Hepatocyte (in vitro differentiated cells): Measurements from ENCODE around the gene SMIM10L2A. TPM values are rescaled to one million over a fixed set of nuclear protein-coding genes. Genes with fewer than 3 reads are reported as not detected.

Source experiments
- DNase-seq: peaks from one replicate; pipeline ENCODE4 v3.0.0-alpha.2; 2016; ENCODE audit warnings: low spot score
- H2AFZ ChIP-seq: fragments of 200-600 bp; sonication (generic); 2 replicates; pipeline ENCODE4 v1.6.0; 2016; ENCODE audit warnings: antibody characterized with exemption, mild to moderate bottlenecking
- H3K27ac ChIP-seq: fragments of 200-600 bp; sonication (generic); 2 replicates; pipeline ENCODE4 v1.5.1; 2016; ENCODE audit warnings: mild to moderate bottlenecking
- H3K27me3 ChIP-seq: fragments of 200-600 bp; sonication (generic); 2 replicates; pipeline ENCODE4 v1.6.1; 2016
- H3K36me3 ChIP-seq: fragments of 200-600 bp; sonication (generic); replicated peaks from 2 replicates; pipeline ENCODE4 v1.5.1; 2016; ENCODE audit warnings: low read depth; ENCODE audit not compliant: insufficient read depth
- H3K4me1 ChIP-seq: fragments of 200-600 bp; sonication (generic); 2 replicates; pipeline ENCODE4 v1.5.1; 2016; ENCODE audit warnings: mild to moderate bottlenecking, moderate library complexity; ENCODE audit not compliant: insufficient read depth
- H3K4me2 ChIP-seq: fragments of 200-600 bp; sonication (generic); 2 replicates; pipeline ENCODE4 v1.6.0; 2016
- H3K4me3 ChIP-seq: fragments of 200-600 bp; sonication (generic); 2 replicates; pipeline ENCODE4 v1.5.1; 2016; ENCODE audit warnings: mild to moderate bottlenecking
- H3K79me2 ChIP-seq: fragments of 200-600 bp; sonication (generic); 2 replicates; pipeline ENCODE4 v1.6.0; 2017; ENCODE audit warnings: mild to moderate bottlenecking
- H3K9me2 ChIP-seq: fragments of 200-600 bp; sonication (generic); replicated peaks from 2 replicates; pipeline ENCODE4 v1.6.0; 2017; ENCODE audit warnings: mild to moderate bottlenecking; ENCODE audit not compliant: insufficient read depth
- H3K9me3 ChIP-seq: fragments of 200-600 bp; sonication (generic); 2 replicates; pipeline ENCODE4 v1.5.1; 2016; ENCODE audit warnings: low read depth, mild to moderate bottlenecking
- H4K20me1 ChIP-seq: fragments of 200-600 bp; sonication (generic); 2 replicates; pipeline ENCODE4 v1.6.0; 2016; ENCODE audit warnings: mild to moderate bottlenecking; ENCODE audit not compliant: insufficient read depth, poor library complexity, severe bottlenecking
- CTCF ChIP-seq: fragments of 200-600 bp; sonication (generic); IDR thresholded peaks from 2 replicates; pipeline ENCODE4 v1.5.1; 2016; ENCODE audit warnings: antibody characterized with exemption, mild to moderate bottlenecking; ENCODE audit not compliant: poor library complexity
- EZH2 ChIP-seq: fragments of 200-600 bp; sonication (generic); IDR thresholded peaks from 2 replicates; pipeline ENCODE4 v1.6.1; 2016; ENCODE audit warnings: antibody characterized with exemption, mild to moderate bottlenecking, borderline replicate concordance
- EZH2phosphoT487 ChIP-seq: fragments of 200-600 bp; sonication (generic); IDR thresholded peaks from one replicate; pipeline ENCODE4 v1.6.1; 2018; ENCODE audit warnings: antibody characterized with exemption, mild to moderate bottlenecking, low read depth, moderate library complexity; ENCODE audit not compliant: unreplicated experiment, severe bottlenecking
- WGBS: methylation state at CpG from one replicate; pipeline ENCODE4 v1.1.6; 2016; ENCODE audit warnings: low lambda C conversion rate; ENCODE audit errors: missing lambda C conversion rate; 5-methylcytosine and 5-hydroxymethylcytosine counted together
- polyA plus RNA-seq: library from polyadenylated mRNA; unstranded; fragments of >200 nt; fragmentation: Nextera tagmentation; extraction: Ambion mirVana; gene quantifications from 2 replicates; pipeline ENCODE4 v1.2.1, GENCODE V29; 2016
- small RNA-seq: library from RNA; depleted of rRNA; stranded (forward); fragments of <200 nt; gene quantifications from one replicate; pipeline ENCODE3, GENCODE V24; 2014
- total RNA-seq: library from RNA; depleted of rRNA; stranded (reverse); fragments of >200 nt; gene quantifications from 2 replicates; pipeline ENCODE4 v1.2.3, GENCODE V29; 2014

SMIM10L2A gene
- total and polyA plus RNA-seq, 2 experiments from 2014 or later: 5.0 to 7.0 TPM

- H3K9me2 ChIP-seq: no peaks in the 10 kb centered on the region
- no peak for TF ChIP-seq EZH2phosphoT487
- no peak for TF ChIP-seq CTCF
- no peak for TF ChIP-seq EZH2
- WGBS: 68% methylated on average over 3 of the region's 3 CpGs
- no peak overlapping the region for H3K4me3 ChIP-seq
- no peak overlapping the region for H3K27ac ChIP-seq
- no peaks in the 10 kb centered on the region for H3K36me3 ChIP-seq
- DNase-seq: no peak
- H3K79me2 ChIP-seq: no peaks in the 10 kb centered on the region
- no peak overlapping the region for H2AFZ ChIP-seq
- no peak overlapping the region for H3K4me2 ChIP-seq
- H3K27me3 ChIP-seq: no peaks in the 10 kb centered on the region
- no peaks in the 10 kb centered on the region for H4K20me1 ChIP-seq
- H3K4me1 ChIP-seq: no peaks in the 10 kb centered on the region
- no peaks in the 10 kb centered on the region for H3K9me3 ChIP-seq
These were observed 54.6 kb downstream of the SMIM10L2A start for GRCh38 chrX:135476378-135476777.

- no peaks in the 10 kb centered on the region for H3K4me1 ChIP-seq
- H3K9me3 ChIP-seq: no peaks in the 10 kb centered on the region
- H3K4me3 ChIP-seq: no peak overlapping the region
- H2AFZ ChIP-seq: no peak overlapping the region
- no peaks in the 10 kb centered on the region for H3K27me3 ChIP-seq
- H3K9me2 ChIP-seq: no peaks in the 10 kb centered on the region
- no peaks in the 10 kb centered on the region for H3K36me3 ChIP-seq
- no peaks in the 10 kb centered on the region for H4K20me1 ChIP-seq
- TF ChIP-seq EZH2phosphoT487 (no peak), EZH2 (no peak), CTCF (peak; percentile 55)
- 40% methylated on average over 3 of the region's 3 CpGs for WGBS
- no peak overlapping the region for H3K27ac ChIP-seq
- H3K4me2 ChIP-seq: no peak overlapping the region
- DNase-seq: peak; percentile 78
- H3K79me2 ChIP-seq: no peaks in the 10 kb centered on the region
These were observed 55.8 kb downstream of the SMIM10L2A start for GRCh38 chrX:135477576-135477975.

Small RNA genes lying within 50 kb of the gene (small RNA-seq; reads per million reads assigned to genes)
- not detected for gene RNA5SP515

Other genes starting within 250 kb of the SMIM10L2A start
- gene ETDA, start 169.9 kb upstream of the SMIM10L2A start, total RNA-seq: not detected in 2 replicates
- 0.49 TPM in 1 of 2 replicates, not detected in the other for gene ETDA, start 169.9 kb upstream of the SMIM10L2A start, polyA plus RNA-seq
- not detected in 2 replicates for gene ETDC, start 112.5 kb upstream of the SMIM10L2A start, total RNA-seq
- not detected in 2 replicates for gene ETDC, start 112.5 kb upstream of the SMIM10L2A start, polyA plus RNA-seq
- 8.7 and 8.8 TPM in 2 replicates for gene ZNF75D, start 77.8 kb upstream of the SMIM10L2A start, total RNA-seq
- gene ZNF75D, start 77.8 kb upstream of the SMIM10L2A start, polyA plus RNA-seq: 4.9 and 5.4 TPM in 2 replicates
- gene ZNF449, start 77.1 kb upstream of the SMIM10L2A start, total RNA-seq: 5.5 and 7.3 TPM in 2 replicates
- gene ZNF449, start 77.1 kb upstream of the SMIM10L2A start, polyA plus RNA-seq: 4.3 TPM in 2 replicates
- 12.3 and 17.3 TPM in 2 replicates for gene INTS6L, start 98.7 kb downstream of the SMIM10L2A start, total RNA-seq
- 8.1 and 9.2 TPM in 2 replicates for gene INTS6L, start 98.7 kb downstream of the SMIM10L2A start, polyA plus RNA-seq